K562 (cell line): ENCODE data around the gene SLC9A2. TPM values are rescaled to one million over a fixed set of nuclear protein-coding genes. Genes with fewer than 3 reads are reported as not detected.

Experiments used
- ATAC-seq: fragments of 200-7000 bp; cut with Tn5 transposase; 3 replicates; pipeline ENCODE4 v1.9.1; 2020; ENCODE audit warnings: moderate library complexity
- BruUV-seq: library from RNA; stranded (reverse); fragments of 400-500 nt; replicated peaks from 2 replicates; lab custom pipeline; 2021; lab: Mats Ljungman, UMichigan
- CTCF ChIA-PET: fragments of 300-600 bp; formaldehyde crosslinking; extraction: SDS; loops from one replicate; lab custom pipeline; 2021; ENCODE audit warnings: low intra/inter-chr PET ratio; lab: Yijun Ruan, JAX
- POLR2A ChIA-PET: fragments of 300-600, 350-650 bp; sonication (Branson Sonifier 250); formaldehyde crosslinking; extraction: SDS; loops from one replicate; lab custom pipeline; 2021; ENCODE audit warnings: antibody characterized with exemption, inconsistent platforms; lab: Yijun Ruan, JAX
- DNase-seq, 4 experiments: peaks; one replicate each; pipeline versions ENCODE4 v3.0.0 to v3.0.0-alpha.2; 2011 to 2018; ENCODE audit warnings: low spot score in 3 of 4, mixed read lengths in 3 of 4; ENCODE audit errors: extremely low read depth in 1 of 4
- FAIRE-seq: peaks from 2 replicates; lab custom pipeline; 2011; peaks lifted over from hg19 to GRCh38; lab: Jason Lieb, UNC
- H2AFZ ChIP-seq: 2 replicates; pipeline ENCODE4 v1.6.0; 2011; ENCODE audit warnings: low read depth, low read length, control low read depth, inconsistent platforms
- H3K27ac ChIP-seq: fragments of 200-600 bp; 3 replicates; pipeline ENCODE4 v1.8.0; 2011; ENCODE audit warnings: low read depth, mild to moderate bottlenecking, control low read depth, inconsistent platforms, low read length, moderate library complexity, mixed read lengths; ENCODE audit errors: extremely low read depth
- H3K27me3 ChIP-seq, 2 experiments: fragments of 300-600 bp in 1 of 2; 2 replicates in 1 of 2; 3 replicates in 1 of 2; pipeline versions ENCODE4 v1.6.0 to v1.8.0; 2011; ENCODE audit warnings: inconsistent platforms in 2 of 2, low read length in 2 of 2, mild to moderate bottlenecking in 1 of 2, mixed read lengths in 1 of 2, moderate library complexity in 1 of 2; ENCODE audit not compliant: control insufficient read depth in 2 of 2, insufficient read depth in 2 of 2
- H3K36me3 ChIP-seq: fragments of 300-600 bp; 3 replicates; pipeline ENCODE4 v1.8.0; 2011; ENCODE audit warnings: mild to moderate bottlenecking, low read length, inconsistent platforms; ENCODE audit not compliant: control insufficient read depth, insufficient read depth
- H3K4me1 ChIP-seq, 2 experiments: fragments of 200-600 bp in 1 of 2; replicated peaks in 1 of 2; 2 replicates in 1 of 2; 3 replicates in 1 of 2; pipeline versions ENCODE4 v1.5.1 to v1.8.0; 2011; ENCODE audit warnings: inconsistent platforms in 2 of 2, low read length in 2 of 2, mild to moderate bottlenecking in 1 of 2, mixed read lengths in 1 of 2, moderate library complexity in 1 of 2; ENCODE audit not compliant: control insufficient read depth in 2 of 2, insufficient read depth in 2 of 2
- H3K4me2 ChIP-seq: 2 replicates; pipeline ENCODE4 v1.6.1; 2011; ENCODE audit warnings: low read length, control low read depth, inconsistent platforms, mixed read lengths; ENCODE audit not compliant: insufficient read depth
- H3K4me3 ChIP-seq: fragments of 200-600 bp; sonication (generic), shearing (Covaris generic); 2 replicates; pipeline ENCODE4 v1.5.1; 2016; ENCODE audit warnings: control low read depth, inconsistent platforms
- H3K79me2 ChIP-seq: fragments of 200-600 bp; 3 replicates; pipeline ENCODE4 v1.8.0; 2011; ENCODE audit warnings: low read length, inconsistent platforms; ENCODE audit not compliant: control insufficient read depth, insufficient read depth
- H3K9ac ChIP-seq, 2 experiments: 2 replicates each; pipeline versions ENCODE4 v1.6.0 to v1.6.1; 2011; ENCODE audit warnings: low read depth in 2 of 2, low read length in 2 of 2, control low read depth in 1 of 2, inconsistent platforms in 1 of 2, mild to moderate bottlenecking in 1 of 2, mixed read lengths in 1 of 2; ENCODE audit not compliant: insufficient read depth in 1 of 2
- H3K9me1 ChIP-seq: one replicate; pipeline ENCODE4 v1.6.0; 2011; ENCODE audit warnings: inconsistent platforms, mild to moderate bottlenecking, low read length, moderate library complexity; ENCODE audit not compliant: control insufficient read depth, insufficient read depth
- H3K9me3 ChIP-seq: replicated peaks from 2 replicates; pipeline ENCODE4 v1.5.1; 2011; ENCODE audit warnings: low read depth, low read length, inconsistent platforms; ENCODE audit not compliant: control insufficient read depth, insufficient read depth
- H4K20me1 ChIP-seq: replicated peaks from 2 replicates; pipeline ENCODE4 v1.6.1; 2011; ENCODE audit warnings: low read length, inconsistent platforms, mixed read lengths; ENCODE audit not compliant: control insufficient read depth, insufficient read depth
- BRD9 ChIP-seq: fragments of 450-650 bp; IDR thresholded peaks from 2 replicates; pipeline ENCODE4 v1.6.1; 2018; ENCODE audit warnings: low read depth; ENCODE audit not compliant: partially characterized antibody
- FOXJ3 ChIP-seq: sonication (generic); formaldehyde crosslinking; IDR thresholded peaks from 2 replicates; pipeline ENCODE4 v1.4.0; 2020; ENCODE audit warnings: mild to moderate bottlenecking, missing genetic modification reagents
- HEY1 ChIP-seq: fragments of 250-450 bp; sonication (Bioruptor Pico); IDR thresholded peaks from 2 replicates; pipeline ENCODE4 v1.5.0; 2020; ENCODE audit warnings: mild to moderate bottlenecking, moderate library complexity, borderline replicate concordance
- MED1 ChIP-seq: sonication (generic); formaldehyde crosslinking; IDR thresholded peaks from 2 replicates; pipeline ENCODE4 v1.8.1; 2023; ENCODE audit warnings: missing genetic modification reagents, borderline replicate concordance
- MGA ChIP-seq: fragments of 450-650 bp; IDR thresholded peaks from 2 replicates; pipeline ENCODE4 v1.6.1; 2016; ENCODE audit warnings: mild to moderate bottlenecking, moderate library complexity
- SPI1 ChIP-seq: IDR thresholded peaks from 2 replicates; pipeline ENCODE4 v1.6.1; 2011; ENCODE audit warnings: low read depth, low read length, control low read depth, borderline replicate concordance
- WGBS: fragments of 100-300 bp; shearing (Covaris generic); methylation state at CpG from one replicate; pipeline ENCODE4 v1.1.6; 2016; ENCODE audit warnings: low coverage, mixed read lengths; ENCODE audit not compliant: insufficient coverage; ENCODE audit errors: missing lambda C conversion rate; 5-methylcytosine and 5-hydroxymethylcytosine counted together
- in situ Hi-C: fragments of 300-500 bp; cut with MboI; formaldehyde crosslinking; loops from 4 replicates; pipeline ENCODE4 v1.15.0; 2018; ENCODE audit warnings: inconsistent platforms, mixed read lengths
- intact Hi-C: fragments of 100-400 bp; cut with micrococcal nuclease; formaldehyde crosslinking; loops from 2 replicates; pipeline ENCODE4 v1.14.2; 2022
- polyA plus RNA-seq, 8 experiments: library from polyadenylated mRNA; depleted of rRNA in 4 of 8; stranded (reverse) in 5 of 8; unstranded in 3 of 8; fragments of >200 nt; fragmentation: Nextera tagmentation in 2 of 8; fragmentation: Illumina TruSeq in 1 of 8; extraction: Ambion mirVana in 2 of 8; extraction: Trizol in 1 of 8; gene quantifications; 2 replicates each; pipeline versions ENCODE4 v1.2.1 to v1.2.3, GENCODE V29; 2011 to 2014; ENCODE audit warnings: inconsistent platforms in 1 of 8, missing spikeins in 1 of 8
- total RNA-seq, 7 experiments: library from RNA; depleted of rRNA in 6 of 7; stranded (reverse); fragments of >200 nt in 6 of 7; fragmentation: Illumina TruSeq in 2 of 7; extraction: Trizol in 2 of 7; gene quantifications; 2 replicates each; pipeline versions ENCODE4 v1.2.1 to v1.2.3, GENCODE V29; 2011 to 2021; ENCODE audit warnings: low replicate concordance in 1 of 7

SLC9A2 gene
- total and polyA plus RNA-seq, 9 of the 15 experiments (the other 6 are each of a cell fraction or from before 2014, with no cell fraction given) = 0.45 to 3.3 (median 1.6) TPM

DNA sequence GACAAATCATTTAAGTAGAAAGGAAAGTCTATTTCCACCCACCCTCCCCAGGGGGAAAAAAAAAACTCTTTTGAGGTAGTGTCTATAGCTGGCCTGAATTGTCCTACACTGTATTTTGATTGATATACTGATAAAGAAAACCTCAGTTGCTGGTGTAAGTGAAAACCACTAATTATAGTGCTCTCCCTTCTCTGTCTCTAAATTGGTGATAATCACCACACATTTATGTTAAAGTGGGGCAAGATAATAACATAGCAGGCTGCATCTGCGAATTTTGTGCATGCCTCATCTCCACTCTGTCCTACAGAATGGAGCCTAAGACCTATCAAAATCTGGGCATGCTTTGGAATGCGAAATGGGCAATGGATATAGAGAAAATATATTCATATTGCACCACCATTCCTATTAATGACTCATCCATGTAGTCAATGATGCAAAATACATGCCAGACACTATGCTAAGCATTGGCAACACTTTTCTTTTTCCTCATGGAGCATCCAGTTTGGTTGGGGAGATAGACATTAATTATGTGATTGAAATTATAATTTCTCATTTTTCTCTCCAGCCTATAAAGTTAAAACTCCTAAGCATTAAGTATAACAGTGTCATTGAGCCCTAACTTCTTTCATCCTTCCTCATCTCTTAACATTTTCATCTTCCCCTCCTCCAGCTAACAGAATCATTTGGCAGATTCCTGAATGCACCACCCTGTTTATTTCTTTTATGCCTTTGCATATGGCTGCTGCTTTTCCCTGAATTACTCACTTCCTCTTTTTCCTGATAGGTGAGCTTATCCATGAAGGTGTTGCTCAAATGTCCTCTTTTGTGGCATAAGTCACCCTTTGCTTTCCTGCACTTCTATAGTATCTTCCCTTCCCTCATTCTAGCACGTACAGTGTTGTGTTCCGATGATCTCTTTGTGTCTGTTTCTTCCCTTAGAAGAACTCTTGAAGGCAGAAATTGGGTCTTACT, 58.2 kb downstream of the SLC9A2 start:
- WGBS = 48% methylated on average over 4 of the region's 4 CpGs
- no peak for ATAC-seq
- no peak overlapping the region for H3K4me2 ChIP-seq
- H3K4me3 ChIP-seq = no peak overlapping the region
- BruUV-seq = no TSS peak
- H3K9me1 ChIP-seq = no peaks in the 10 kb centered on the region
- H4K20me1 ChIP-seq = no peaks in the 10 kb centered on the region
- no peak overlapping the region for H2AFZ ChIP-seq
- no peak for FAIRE-seq
- H3K36me3 ChIP-seq = no peaks in the 10 kb centered on the region
- no peaks in the 10 kb centered on the region for H3K9me3 ChIP-seq
- intact Hi-C loops = no loop called here
- no peak for DNase-seq
- no peak overlapping the region for H3K9ac ChIP-seq
- TF ChIP-seq MED1 (CRISPR knock-in tag) (no peak), BRD9 (no peak), SPI1 (peak; percentile 97), HEY1 (CRISPR knock-in tag) (no peak), MGA (no peak), FOXJ3 (CRISPR knock-in tag) (no peak)
- in situ Hi-C loops = no loop called here
- H3K79me2 ChIP-seq = no peaks in the 10 kb centered on the region
- no peaks in the 10 kb centered on the region for H3K27me3 ChIP-seq
- CTCF ChIA-PET = no interaction called here
- POLR2A ChIA-PET = interaction anchor here (1.1 kb wide), 1 partner anchor 10 kb away, joined by 4 read pairs; no protein-coding TSS in a partner anchor
- no peaks in the 10 kb centered on the region; a peak in 2 of 5 replicates for H3K4me1 ChIP-seq
- H3K27ac ChIP-seq = no peak overlapping the region
